SIG-M5 treated with dmso at 0.1 percent for 504 hours (cell line): ENCODE results near the gene KDM4B.

Source experiments
- DNase-seq: peaks from one replicate; lab custom pipeline; 2025; ENCODE audit not compliant: unreplicated experiment; lab: John Stamatoyannopoulos, UW

The KDM4B gene

GRCh38 chr19:5032101-5032967 lies 63.4 kb downstream of the KDM4B start:
- no peak for DNase-seq

DNA sequence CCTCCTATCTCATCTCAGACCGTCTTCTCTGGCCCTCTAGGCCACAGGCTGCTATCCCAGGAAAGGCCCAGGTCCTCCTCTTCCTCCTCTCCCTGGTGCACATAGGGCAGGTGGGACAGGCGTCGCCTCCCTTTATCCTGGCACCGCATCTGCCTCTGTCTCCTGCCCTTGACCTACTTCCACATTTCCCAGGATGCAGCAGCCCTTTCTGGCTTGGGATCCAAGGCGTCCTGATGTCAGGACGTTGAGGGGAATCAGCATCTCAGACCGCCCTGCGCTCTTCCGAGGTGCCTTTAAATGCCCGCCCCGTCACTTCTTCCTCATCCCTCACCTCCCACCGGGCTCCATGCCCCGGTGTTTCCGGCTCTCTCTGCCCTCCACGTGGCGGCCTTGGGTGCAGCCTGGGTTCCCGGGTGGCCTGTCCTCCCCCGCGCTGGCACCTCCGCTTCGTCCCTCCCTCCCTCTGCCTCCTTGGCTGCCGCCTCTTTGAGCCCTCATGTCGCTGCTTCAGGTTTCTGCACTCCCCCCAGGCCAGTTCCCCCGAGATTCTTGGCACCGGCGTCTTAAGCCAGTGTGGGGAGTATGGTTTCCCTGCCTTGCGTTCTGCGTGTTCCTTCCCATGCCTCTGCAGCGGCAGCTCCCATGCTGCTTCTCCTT lies 66.3 kb downstream of the KDM4B start:
- DNase-seq: no peak

DNA sequence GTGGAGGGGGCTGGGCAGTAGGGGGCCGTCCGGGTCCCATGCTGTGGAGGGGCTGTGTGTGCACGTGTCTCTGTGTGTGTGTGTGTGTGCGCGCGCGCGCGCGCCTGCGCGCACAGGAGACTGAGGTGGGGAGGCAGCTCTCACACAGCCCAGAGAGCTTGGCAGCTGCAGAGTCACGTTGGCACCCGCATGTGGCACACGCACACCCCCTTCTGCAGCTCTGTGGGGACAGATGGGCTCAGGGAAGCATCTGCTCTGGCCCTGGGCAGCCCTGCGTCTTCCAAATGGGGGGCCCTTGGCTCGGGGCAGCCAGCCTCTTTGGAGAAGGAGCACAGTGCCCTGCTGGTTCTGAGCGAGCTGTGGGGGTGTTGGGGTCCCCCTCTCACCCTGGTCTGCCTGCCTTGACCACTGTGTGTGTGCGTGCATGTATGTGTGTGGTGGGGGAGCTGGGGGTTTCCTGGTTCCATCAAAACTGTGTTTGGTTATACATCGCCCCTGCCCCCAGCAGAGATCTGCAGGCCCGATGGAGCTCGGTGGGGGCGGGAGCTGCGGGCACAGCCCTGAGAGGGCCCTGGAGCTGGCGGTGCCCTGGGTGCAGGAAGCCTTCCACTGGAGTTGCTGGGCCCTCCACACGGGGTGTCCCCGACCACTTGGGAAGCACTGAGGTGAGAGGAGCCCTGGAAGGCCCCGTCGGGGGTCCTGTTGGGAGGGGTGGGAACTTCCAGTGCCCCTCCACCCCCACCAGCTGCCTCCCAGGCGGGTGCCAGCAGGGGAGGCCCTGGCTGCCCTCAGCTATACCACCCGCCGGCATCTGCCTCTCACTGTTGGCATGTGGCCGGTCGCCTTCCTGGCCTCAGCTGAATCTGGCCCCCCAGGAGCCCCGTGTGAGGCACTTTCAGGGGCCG lies 67.1 kb downstream of the KDM4B start:
- DNase-seq: no peak

GRCh38 chr19:5036698-5037563 lies 68.0 kb downstream of the KDM4B start:
- no peak for DNase-seq

DNA sequence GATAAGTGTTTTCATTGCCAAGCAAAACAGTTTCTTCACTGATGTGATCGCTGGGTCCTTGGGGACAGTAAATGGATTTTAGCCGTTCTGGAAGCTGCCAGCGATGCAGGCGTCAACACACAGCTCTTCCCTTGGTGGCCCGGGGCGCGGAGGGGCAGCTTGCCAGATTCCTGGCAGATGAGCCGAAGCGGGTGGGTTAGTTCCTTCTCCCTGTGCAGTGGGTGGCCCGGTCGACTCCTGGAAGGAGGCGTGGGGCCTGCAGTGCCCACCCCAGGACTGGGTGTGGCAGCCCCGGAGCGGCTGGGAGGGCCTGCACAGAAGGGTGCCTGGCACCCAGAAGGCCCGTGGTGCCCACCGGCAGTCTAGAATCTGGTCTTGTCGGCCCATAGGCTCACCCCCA lies 69.0 kb downstream of the KDM4B start:
- DNase-seq: no peak

- DNase-seq: peak; percentile 11
Measured at GRCh38 chr19:5038631-5039271, 69.8 kb downstream of the KDM4B start.

DNA sequence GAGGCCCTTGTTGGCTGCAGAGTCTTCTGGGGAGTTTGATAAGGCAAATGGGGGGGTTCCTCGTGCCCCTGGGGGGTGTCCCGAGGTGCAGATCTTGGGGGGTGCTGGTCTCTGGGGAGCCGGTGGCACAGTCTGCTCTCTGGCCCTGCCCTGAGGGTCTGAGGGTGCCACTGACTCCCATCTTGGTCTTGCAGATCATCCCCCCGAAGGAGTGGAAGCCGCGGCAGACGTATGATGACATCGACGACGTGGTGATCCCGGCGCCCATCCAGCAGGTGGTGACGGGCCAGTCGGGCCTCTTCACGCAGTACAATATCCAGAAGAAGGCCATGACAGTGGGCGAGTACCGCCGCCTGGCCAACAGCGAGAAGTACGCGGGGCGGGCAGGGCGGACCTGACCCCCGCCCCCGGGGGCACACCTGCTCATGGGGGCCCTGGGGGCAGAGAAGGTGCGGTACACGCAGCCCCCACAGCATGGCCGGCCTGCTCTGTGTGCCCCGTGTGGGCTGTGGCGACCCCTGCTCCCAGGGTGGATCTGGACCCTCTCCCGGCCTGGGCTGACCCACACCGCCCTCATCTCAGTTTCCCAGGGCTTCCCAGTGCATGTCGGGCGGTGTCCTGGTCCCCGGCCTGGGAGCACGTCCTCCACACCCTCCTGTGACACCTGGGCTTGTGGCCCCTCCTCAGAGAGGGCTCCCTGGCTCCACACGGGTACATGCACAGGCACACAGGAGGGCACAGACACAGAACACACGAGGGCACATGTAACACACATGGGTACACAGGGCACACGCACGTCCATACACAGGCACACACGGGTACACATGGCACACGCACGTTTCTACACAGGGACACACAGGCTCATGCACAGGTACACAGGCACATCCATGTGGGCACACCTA lies 71.0 kb downstream of the KDM4B start:
- DNase-seq: no peak

- no peak for DNase-seq
Measured at GRCh38 chr19:5040544-5041167, 71.7 kb downstream of the KDM4B start.

GRCh38 chr19:5041168-5041912 lies 72.4 kb downstream of the KDM4B start:
- DNase-seq: no peak

DNA sequence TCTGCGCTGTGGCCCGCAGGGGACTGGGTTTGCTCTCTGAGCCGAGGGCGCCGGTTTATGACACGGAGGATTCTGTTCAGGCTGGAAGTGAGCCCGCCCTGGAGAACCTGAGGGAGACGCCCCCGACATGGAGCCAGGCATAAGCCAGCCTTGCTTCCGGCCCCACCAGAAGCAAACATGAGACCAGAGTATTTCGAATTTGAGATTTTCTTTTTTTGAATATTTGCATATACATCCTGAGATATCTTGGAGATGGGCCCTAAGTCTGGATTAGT lies 72.9 kb downstream of the KDM4B start:
- no peak for DNase-seq

DNA sequence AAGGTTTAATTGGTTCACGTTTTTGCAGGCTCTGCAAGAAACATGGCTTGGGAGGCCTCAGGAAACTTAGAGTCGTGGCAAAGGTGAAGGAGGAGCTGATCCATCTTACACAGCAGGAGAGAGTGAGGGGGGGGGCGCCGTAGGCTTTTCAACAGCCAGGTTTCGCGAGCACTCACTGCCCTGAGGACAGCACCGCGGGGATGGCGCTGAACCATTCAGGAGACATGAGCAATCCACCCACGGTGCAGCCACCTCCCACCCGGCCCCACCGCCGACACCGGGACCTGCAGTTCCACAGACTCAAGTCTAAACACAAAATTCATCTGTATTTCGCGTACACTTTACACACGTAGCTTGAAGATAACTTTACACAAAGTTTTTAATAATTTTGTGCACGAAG lies 73.6 kb downstream of the KDM4B start:
- no peak for DNase-seq

GRCh38 chr19:5045029-5045428 lies 76.1 kb downstream of the KDM4B start:
- no peak for DNase-seq

DNA sequence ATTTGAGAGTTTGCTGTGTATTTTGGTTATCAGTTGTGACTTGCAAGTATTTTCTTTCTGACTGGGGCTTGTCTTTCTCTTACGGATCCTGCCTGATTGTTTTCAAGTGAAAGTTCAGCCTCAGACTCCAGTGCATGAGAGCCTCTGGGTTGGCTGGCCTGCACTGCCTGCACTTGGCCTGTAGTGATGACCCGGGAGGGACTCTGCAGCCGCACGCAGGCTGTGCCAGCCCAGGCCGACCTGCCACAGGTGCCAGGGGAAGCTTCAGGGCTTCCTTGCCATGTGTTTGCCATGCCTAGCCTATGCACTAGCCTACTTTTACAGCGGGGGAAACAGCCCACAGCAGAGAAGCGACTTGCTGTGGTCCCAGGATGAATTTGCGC lies 77.0 kb downstream of the KDM4B start:
- DNase-seq: no peak

DNA sequence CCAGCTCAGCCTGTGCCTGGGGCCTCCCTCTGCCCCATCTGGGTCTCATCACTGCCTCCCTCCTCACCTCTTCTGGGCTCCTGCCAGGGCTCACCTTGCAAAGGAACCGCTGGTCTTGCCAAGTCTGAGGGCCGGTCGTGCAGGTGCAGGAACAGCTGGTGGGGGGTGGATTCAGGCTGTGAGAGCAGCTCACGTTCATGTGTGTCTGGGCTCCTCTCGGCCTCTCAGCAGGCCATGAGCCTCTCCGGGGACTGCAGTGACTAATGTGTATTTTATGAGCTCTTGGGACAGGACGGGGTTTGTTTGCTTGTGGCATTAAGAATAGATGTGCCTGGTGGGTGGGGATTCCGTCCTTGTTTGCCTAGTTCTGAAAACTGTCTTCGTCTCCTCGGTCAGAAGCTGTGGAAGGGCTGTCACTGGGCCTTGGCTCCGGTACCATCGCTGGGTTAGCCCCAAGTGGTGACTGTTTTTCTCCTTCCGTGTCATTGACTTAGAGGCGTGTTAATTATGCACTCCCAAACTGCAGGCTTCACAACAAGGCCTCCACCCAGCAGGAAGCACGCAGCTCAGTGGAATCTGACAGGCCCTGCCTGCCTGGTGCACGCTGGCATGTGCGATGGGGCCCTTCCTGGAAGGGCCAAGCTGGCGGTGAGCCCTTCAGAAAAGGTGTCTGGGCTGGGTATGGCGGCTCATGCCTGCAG lies 77.6 kb downstream of the KDM4B start:
- peak; percentile 31 for DNase-seq

DNA sequence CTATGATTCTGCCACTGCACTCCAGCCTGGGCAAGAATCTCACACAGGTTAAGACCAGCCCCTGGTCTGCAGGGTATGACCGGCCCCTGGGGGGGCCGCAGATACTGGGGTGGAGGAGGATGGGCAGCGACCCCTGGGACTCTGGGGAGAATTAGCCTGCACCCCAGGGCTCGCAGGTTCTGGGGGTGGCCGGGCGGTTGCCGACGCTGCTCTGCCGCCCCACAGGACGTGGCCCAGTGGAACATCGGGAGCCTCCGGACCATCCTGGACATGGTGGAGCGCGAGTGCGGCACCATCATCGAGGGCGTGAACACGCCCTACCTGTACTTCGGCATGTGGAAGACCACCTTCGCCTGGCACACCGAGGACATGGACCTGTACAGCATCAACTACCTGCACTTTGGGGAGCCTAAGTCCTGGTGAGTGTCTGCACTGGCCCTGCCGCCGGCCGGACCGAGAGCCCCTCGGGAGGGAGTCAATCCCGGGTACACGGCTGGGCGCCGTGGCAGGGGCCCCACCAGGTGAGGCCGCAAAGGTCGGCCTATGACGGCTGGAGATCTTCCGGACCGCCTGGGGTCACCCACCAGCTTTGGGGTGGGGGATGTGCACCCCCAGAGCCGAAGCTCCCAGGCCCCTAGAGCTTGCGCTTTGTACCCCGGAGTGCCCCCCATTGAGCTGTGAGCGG lies 78.5 kb downstream of the KDM4B start:
- no peak for DNase-seq

DNA sequence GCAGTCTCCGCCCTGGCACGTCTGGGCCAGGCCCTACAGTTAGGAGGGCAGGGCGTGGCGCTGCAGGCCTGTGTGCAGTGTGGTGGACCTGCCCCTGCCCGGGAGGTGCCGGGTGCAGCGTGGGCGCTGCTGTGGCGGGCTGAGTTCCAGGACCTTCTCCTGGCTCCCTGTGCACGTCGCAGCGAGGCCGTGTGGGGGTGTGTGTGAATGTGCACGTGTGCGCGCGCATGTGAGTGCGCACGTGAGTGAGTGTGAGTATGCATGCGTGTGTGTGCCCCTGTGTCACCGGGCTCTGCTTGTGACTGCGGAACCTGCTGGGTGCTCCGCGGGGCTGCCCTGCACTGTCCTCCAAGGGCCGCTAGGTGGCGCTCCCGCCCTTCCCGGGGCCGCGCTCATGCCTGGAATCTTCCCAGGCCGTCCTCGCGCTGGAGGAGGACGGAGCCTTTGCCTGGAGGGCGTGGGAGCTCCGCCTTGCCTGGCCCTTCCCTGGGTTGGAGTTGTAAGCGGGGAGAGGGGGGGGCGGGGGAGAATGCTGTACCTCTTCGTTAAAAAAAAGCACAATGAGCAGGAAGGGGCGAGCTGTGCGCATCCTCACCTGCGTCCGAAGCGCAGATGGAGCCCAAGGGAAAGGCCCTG lies 79.3 kb downstream of the KDM4B start:
- DNase-seq: peak; percentile 48
